ENCODE results near the gene ALKBH3.
A peak's percentile ranks its signal among the peaks of the same experiment; 100 is the strongest.

ALKBH3 gene

DNA sequence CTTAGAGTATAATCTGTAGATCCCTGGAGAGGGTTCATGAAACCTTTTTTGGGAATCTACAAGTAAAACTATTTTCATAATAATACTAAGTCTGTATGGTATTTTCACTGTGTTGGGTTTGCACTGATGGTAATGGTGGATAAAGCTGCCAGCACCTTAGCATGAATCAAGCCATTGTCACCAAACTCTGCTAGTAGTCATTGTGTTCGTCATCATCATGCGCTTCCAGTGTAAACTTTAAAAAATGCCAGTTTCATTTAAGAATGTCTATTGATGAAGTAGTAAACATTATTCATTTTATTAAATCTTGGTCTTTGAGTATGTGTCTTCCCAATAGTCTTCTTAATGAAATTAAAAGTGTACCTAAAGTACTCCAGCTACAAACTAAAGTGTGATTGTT lies 15.0 kb downstream of the ALKBH3 start:
- DNase-seq: no peak

DNA sequence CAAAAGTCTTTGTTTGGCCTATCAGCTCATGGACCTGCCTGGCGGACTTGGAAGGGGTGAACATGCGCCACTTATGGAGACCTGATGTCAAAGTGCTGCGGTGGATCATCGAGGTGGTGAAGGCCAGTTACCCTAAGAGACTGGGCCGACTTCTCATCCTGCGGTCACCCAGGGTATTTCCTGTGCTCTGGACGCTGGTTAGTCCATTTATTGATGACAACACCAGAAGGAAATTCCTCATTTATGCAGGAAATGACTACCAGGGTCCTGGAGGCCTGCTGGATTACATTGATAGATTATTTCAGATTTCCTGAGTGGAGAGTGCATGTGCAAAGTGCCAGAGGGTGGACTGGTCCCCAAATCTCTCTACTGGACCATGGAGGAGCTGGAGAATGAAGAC lies 17.9 kb downstream of the ALKBH3 start:
- DNase-seq: no peak

DNA sequence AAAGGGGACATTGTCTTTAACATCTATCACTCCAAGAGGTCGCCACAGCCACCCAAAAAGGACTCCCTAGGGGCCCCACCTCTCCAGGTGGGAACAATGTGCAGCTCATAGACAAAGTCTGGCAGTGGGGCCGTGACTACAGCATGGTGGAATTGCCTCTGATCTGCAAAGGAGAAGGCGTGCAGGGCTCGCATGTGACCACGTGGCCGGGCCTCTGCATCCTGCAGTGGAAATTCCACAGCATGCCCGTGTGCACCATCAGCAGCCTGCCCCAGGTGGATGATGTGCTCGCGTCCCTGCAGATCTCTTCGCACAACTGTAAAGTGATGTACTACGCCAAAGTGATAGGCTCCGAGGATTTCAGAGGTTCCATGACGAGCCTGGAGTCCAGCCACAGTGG lies 18.5 kb downstream of the ALKBH3 start:
- DNase-seq: no peak

DNA sequence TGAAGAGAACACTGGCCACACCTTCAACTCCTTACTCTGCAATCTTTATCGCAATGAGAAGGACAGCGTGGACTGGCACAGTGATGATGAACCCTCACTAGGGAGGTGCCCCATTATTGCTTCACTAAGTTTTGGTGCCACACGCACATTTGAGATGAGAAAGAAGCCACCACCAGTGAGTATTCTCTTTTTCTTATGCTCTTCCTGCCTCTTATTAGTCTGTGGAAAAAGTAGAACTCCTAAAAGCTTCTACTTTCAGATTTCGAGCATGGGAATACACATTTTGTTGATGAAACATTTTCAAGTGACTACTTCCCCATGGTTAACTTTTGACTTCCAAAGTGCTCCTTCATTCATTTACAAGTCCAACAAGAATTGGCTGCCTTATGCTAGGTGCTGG lies 20.9 kb downstream of the ALKBH3 start:
- no peak for DNase-seq

DNA sequence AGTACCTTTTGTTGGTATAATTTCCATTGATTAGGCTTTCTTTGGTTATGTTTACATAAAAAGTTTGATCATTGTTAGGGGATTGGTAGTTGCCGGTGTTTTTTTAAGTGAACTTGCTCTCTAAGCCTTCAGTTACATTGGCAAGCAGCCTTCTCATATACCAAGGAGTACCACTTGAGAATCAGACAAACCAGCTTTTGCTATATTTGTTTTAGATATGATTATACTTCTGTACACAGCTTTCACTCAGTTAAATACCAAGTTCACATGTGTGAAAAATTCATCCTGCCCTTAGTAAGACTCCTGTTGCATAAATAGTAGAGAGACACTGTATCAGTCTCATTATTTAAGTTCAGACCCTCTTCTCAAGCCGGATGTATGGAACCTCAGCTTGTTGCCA lies 22.4 kb downstream of the ALKBH3 start:
- no peak for DNase-seq

DNA sequence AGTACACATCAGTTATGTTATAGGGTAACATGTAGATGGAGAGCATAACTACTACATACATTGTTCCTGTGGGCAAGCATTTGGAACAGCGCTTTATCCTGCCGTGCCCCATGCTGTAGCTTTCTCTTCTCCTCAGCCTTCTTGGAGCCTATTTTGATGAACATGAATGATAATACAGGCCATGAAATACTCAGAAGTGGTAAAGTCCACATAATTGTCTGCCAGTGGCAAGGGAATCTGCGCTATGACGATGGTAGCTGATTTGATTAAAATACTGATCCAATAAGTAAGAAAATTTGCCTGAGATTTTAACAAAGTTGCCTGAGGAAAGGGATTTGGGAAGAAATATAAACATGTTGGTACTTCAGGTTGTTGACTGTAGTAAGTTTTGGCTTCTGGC lies 23.3 kb downstream of the ALKBH3 start:
- DNase-seq: no peak

DNA sequence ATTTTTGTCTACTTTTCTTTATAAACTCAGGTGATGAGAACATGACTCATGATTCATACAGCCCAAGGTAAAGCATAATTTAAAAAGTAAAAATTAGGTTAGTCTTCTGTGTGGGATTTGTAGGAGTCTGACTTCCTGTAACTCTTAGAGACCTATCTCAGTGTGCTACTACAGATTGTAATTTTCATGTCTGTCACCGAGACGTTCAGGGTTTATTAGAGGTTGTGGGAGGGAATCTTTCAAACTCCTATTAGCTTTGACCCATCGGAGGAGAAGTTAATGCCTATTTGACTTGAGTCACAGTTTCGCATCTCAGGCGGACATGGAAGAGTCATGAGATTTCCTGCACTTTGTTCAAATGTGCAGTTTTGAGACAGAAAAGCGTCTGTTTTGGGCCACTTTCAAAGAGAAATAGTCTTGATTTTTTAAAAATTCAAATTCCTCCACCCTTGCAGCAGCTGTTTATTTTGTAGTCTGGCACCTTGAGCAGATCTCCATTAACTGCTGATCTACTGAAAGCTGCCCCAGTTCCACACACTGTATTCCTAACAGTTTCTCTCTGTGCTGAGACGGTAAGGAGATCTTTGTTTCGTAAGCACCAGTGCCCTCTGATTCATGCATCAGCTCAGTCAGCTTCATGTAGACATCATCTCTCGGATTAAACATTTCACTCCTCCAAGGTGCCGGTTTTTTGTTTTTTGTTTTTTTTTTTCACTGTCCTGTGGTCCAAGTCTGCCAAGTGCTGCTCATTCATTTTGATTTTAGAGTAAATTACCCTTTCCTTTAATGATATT lies 24.3 kb downstream of the ALKBH3 start:
- no peak for DNase-seq

DNA sequence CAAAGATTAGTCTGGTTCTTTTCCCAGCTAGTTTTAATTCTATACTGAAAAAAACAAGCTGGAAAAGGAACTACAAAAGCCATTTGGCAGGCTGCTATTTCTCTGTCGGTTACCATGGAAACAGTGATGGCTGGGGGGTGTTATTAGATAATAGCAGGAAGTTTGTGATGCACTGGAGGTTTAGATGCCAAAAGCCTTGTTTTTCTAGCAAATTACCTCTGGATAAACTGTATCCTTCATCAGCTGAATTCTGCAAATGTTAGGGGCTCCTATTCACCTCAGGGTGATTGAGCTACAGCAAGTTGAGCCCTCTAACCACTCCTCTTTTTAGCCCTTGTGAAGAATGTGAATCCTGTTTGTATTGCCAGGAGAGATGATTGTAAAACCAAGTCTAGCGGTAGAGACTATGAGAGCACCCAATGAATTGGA lies 25.2 kb downstream of the ALKBH3 start:
- no peak for DNase-seq

DNA sequence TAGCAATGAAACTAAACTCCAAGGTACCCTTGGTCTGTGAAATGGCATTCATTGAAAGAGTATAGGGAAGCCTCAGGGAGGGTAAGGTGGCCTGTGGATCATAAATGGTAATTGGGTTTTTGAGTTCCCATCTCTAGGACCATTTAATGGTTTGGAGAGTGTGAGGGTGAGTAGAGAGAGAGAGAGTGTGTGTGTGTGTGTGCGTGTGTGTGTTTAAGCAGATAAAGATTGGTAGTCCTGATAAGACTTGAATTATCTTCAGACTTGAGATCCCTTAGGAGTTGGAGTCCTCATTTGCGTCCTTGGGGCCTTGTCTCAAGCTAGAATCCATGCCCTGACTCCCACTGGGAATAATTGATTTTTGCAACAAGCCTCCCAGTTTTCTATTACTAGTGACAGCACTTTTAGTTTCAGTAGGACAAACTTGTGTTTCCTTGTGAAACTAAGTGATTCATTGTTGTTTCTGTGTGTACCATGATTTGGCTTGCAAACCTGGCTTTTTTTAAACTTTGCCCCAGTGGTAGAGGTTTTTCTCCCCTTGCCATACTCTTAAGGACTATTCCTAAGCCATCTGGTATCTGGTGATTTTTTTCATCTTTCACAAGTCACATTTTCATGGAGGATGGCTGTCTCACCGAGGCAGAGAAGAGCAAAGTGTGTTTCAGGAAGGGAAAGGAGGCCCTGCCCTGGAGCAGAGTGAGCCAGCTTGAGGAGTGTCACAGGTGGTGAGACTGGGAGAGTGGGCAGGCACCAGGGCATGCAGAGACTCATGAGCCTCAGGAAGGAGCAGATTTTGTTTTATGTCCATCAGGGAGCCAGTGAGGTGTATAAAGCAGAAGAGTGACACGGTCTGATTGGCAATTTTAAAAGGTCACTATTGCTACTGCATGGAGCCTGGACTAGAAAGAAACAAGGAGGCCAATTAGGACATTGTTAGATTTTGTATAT lies 26.7 kb downstream of the ALKBH3 start:
- DNase-seq: peak in 1 of 5 experiments; percentile 9

DNA sequence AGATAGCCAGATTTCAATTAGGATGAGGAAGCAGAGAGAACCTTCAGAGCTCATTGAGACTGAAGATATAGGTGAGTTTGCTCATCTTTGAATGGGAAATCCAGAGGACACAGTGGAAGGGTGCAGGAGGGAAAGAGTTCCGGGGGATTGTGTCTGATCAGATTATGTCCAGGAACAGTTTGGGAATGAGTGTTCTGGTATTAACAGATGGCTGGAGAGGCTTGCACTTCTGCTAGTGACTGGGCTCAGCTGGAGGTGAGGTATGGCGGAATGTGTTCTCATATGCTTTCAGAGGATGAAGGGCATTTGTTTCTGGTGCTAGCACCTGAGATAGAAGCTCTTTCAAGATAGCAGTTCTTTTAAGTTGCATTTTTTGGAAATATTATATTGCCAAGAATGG lies 27.6 kb downstream of the ALKBH3 start:
- DNase-seq: no peak

DNA sequence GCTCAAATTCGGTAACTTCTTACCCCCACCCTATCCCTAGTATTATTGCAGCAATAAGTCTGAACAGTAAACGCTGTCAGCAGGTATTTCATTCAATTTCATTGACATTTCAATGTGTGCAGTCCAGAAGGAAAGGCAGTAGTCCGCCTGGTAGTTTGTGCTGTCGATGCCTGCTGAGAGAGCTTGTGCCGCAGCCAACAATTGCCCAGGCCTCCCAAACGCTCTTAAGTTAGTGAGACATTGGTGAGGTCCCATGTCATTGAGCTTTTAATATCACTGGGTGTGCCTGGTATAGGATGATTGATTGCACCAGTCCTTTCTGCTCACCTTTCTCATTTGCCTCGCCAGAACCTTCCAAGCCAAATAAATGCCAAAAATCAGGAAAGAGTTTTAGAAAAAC lies 28.1 kb downstream of the ALKBH3 start:
- no peak for DNase-seq

DNA sequence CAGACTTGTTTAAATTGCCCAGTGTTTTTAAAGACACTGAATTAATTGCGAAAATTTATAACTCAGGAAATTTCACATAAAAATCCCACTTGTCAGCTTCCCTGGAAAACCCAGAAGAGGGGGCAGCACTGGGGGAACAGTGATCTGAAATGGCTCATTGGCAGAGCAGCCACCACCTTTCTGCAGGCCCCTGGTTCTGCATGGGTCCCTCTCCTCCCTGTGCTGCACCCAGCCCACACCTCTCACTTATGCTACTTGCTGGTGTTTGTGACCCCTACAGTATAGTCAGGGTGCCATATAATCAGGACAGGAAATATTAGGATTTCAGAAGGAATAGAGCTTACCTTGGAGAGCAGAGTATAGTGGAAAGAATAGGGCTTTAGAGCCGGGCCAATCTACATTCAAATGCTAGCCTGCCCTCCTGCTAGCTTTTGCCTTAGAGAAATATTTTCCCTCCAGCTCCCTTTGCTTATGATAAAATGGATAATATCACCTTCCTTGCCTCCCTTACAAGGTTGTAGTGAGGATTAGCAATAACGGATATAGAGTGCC lies 33.3 kb downstream of the ALKBH3 start:
- no peak for DNase-seq

DNA sequence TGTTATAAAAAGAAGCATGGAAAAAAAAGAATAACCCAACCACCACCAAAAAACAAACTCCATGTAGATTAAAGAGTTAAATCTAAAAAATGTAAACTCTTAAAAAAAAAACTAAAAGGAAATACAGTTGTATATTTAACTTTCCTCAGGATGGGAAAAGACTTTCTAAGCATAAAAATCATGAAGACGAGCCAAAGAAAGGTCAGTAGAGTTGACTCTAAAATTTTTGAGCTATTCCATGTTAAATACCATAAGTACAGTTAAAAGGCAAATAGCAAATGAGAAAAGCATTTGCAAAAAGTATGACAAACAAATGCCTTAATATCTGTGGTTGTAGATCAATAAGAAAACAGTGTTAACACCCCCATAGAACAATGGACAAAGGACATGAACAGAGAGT lies 33.8 kb downstream of the ALKBH3 start:
- no peak for DNase-seq

DNA sequence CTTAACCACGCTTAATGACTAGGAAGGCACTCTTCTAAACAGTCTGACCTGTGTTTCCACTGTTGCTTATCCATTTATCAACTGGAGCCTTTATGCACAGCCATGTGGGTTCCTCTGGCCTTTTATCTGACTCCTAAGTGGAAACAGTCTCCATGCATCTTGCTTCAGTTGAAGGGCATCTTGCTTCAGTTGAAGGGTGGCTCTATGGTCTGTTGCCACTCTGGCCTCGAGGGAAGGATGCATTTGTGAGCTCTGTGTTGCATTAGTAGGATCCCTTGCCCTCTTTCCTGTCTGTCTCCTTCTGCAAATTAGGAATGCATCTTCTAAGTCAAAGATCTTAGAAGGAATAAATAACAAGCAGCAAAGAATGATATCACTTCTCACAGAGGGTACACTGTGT lies 36.0 kb downstream of the ALKBH3 start:
- DNase-seq: no peak

DNA sequence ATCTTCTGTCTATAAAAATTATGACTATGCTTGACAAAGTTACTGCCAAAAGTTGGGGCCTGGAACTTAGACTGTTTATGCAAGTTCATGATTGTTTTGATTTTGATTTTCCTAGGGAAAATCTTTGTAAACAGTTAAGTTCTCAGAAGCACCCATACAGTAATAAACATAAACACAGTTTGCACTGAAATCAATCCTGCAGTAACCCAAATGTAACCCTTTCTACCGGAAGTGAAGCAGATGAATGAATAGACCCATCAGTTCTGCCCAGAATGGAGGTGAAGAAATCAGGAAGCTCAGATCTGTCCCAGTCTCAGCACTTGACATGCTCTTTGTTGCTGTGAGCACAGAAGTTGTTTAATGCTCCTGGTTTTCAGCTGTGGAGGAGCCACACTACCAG lies 37.2 kb downstream of the ALKBH3 start:
- no peak for DNase-seq

DNA sequence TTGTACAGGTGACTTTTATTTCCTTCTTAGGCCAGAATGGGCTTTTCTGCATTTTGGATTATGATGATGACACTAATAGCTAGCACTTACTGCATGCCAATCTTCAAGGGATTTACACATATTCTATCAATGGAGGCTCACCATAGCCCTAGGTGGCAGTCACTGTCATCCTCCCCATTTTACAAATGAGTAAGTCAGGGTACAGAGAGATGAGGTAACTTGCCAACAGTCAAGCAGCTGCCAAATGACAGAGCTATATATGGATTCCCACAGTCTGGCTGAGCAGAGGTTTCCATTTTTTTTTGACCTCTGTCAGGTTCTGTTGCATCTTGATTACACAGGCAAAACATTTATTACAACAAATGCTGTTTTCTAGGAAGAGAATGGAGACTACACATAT lies 38.0 kb downstream of the ALKBH3 start:
- no peak for DNase-seq

DNA sequence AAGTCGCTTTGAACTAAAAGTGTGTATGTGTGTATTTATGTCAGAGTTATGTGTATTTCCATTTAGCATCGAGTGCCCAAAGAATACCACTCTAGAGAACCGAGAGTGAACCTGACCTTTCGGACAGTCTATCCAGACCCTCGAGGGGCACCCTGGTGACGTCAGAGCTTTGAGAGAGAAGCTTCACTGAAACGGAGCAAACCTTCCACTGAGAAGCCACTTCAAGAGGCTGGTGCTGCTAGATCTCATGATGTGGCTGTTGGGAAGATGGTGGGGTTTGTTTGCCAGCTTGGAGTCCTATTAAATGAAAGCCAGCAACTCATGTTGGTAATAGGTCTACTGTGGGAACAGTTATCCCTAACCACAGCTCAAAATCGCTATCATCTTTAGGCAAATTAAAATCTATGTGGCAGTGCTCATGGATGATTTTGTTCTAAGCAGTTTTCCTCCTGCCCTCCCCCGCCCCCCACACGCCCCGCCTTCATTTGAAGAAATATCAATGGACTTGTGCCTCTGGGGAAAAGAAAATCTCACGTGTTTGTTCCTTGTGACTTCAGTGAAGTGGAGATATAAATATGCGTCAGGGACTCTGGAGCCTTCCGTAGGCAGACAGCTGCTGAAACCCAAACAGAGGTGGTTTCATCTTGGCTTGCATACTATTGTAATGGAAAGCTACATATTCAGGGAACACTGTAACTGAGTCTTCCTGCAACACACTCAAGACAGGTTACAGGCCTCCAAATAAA lies 39.4 kb downstream of the ALKBH3 start:
- DNase-seq: no peak

DNA sequence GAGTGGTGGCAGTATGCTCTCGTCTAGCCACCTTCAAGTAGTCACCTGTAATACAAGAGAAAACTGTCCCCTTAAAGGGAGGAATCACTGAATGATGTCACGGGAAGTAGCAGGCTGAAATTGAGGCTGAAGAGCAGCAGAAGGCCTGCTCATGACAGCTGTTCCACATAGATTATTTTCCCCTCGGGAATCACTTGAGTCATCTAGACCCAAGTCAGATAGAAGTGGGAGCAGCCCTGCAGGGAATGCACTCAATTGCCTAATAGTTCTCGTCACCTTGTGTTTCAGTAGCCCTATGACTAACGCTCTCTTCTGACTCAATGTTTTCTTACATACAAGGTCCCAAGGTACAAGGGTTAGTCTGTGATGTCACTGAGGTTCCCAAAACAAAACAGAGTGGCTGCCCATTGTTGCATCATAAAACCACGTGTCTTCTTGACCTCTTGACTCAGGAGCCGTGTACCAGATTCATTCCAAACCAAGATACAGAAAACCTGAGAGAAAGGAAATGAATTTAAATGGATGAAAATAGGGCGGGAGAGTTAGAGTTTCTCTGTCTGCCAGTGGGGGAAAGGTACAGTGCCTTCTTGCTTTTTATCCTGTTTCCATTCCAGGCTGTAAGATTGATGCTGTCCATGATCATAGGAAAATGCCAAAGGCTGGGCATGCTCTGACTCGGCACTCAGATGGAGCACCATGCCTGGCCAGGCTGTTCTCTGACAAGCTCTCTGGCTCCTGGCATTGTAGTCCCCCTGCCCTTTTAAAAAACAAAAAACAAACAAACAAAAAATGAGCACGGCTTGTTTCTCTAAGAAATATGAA lies 40.2 kb downstream of the ALKBH3 start:
- DNase-seq: no peak

DNA sequence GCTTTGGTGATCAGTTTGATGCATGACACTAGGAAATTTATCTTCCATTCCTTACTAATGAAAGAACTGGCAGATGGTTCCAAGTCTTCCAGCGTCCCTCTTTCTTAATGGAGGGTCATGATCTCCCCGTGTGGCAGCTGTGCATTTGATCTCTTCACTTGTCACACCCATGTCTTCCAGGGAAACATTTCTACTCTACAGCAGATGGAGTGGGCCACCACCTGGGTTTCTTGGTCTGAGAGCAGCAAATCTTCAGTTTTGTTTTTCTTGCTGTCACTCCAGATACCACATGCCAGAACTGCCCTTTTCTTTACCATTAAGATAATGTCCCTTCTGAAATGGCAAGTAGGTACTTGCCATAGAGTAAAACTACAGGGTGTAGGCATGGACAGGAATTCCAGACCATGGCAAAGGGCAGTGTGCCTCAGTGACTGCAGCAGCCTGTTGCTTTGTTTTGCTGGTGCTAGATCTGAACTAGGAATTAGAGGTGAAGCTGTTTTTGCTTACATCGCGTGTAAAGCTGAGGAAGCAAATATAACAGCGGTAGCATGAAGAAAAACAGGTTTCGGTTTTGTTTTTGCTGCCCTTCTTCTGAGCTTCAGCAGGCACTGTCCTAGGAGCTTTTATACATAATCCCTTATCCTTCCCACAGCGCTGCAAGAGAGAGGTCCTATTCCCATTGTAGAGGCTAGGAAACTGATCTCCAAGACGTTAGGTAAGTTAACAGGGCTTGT lies 41.1 kb downstream of the ALKBH3 start:
- DNase-seq: peak in 1 of 5 experiments; percentile 31

DNA sequence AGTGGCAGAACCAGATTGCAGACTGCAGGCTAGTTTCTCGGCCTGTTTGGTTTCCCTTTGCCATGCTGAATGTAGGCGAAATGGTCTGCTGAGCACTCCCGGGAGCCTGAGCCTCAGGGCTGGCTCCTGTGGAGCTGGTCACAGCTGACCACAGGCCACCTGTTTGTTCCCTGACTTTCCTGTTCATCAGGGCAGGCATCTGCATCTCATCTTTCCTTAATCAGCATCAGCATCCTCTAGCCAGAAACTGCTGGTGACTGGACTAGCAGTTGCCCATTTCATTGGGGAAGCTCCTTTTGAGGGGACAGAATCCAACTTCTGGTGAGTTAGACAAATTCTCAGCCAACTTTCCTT lies 41.6 kb downstream of the ALKBH3 start:
- no peak for DNase-seq

DNA sequence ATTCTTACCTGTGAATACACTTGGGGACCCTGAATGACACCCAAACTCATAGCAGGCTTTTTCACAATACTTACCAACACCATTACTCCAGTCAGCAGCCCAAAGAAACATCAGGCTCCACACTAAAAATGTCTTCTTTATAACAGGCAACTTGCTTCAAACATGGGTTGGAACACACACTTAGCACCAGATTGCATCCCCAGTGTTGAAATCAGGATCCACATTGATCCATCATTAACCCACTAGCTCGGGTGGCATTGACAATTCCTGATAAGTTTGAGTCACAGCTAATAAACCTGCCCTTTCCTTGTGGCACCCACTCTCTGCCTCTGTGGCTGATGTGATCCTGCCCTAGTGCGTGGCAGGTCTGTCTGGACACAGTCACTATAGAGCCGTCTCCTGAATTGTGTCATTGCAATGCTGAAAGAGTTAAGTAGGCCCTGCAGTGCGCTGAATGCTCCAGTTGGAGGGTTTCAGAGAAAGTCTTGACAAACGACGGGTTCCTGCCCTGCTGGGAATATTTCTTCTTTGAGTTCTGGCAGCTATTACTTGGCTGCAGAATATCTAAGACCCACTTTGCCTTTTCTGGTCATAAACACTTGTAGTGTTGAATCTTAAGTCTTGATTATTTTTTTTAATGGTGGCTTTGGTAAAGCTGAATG lies 42.2 kb downstream of the ALKBH3 start:
- DNase-seq: no peak
